Stimulated activated CD8-positive, alpha-beta memory T cell treated with anti-CD3 and anti-CD28 coated beads, Interleukin-7, amount 100 ng/mL, for 1 hour (primary cell): ENCODE measurements around the gene BBOF1.
"Not testable (repeated sequence)": the region's sequence is repeated elsewhere in the genome, so short reads cannot be mapped to it uniquely, and the experiment has no call there.

Experiments used
- DNase-seq, 2 donors: peaks; one replicate each; pipeline ENCODE4 v3.0.0-alpha.2; 2020; ENCODE audit warnings: low read depth in 2 of 2

The BBOF1 gene

GRCh38 chr14:74089251-74090020 lies 70.3 kb downstream of the BBOF1 start:
- DNase-seq = no peak

DNA sequence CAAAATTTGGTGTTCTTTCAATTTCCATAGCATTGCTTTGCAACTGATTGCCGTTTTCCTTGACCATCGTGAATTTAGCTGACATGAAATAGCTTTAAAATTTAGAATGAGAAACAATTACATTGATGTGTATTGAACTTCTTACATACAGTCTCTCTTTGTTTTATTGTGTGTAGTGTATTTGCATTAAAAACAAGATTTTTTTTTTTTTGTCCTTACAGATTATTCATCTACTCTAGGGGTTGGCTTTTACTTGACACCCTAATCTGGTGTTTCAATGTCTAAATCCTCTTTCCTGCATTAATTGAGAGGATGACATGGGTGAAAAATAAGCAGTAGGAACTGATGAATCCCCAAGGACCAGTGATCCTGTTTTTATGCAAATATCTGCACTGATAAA lies 86.2 kb downstream of the BBOF1 start:
- no peak for DNase-seq

DNA sequence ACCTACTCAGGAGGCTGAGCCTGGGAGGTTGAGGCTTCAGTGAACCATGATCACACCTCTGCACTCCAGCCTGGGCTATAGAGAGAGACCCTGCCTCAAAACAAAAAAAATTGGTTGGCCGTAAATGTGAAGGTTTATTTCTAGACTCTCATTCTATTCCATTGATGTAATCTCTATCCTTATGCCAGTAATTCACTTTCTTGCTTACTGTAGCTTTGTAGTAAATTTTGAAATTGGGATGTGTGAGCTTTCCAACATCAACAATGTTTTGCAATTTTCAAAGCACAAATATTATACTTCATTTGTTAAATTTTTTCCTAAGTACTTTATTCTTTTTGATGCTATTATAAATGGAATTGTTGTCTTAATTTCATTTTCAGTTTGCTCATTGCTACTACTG lies 90.2 kb downstream of the BBOF1 start:
- no peak for DNase-seq

GRCh38 chr14:74111395-74112216 lies 92.5 kb downstream of the BBOF1 start:
- DNase-seq = not testable (repeated sequence)
